Cardiac muscle cell (in vitro differentiated cells and primary cell): Measurements from ENCODE around the gene DIAPH1. TPM values are rescaled to one million over a fixed set of nuclear protein-coding genes. Genes with fewer than 3 reads are reported as not detected.

ENCODE experiments used
- DNase-seq, 2 donors: peaks; one replicate each; pipeline versions ENCODE4 v3.0.0 to v3.0.0-alpha.2; 2010 to 2017; ENCODE audit warnings: low read depth in 1 of 2, low spot score in 1 of 2
- H3K27ac ChIP-seq: fragments of 200-600 bp; sonication (generic); 2 replicates; pipeline ENCODE4 v1.5.1; 2016
- H3K27me3 ChIP-seq: fragments of 200-600 bp; sonication (generic); 2 replicates; pipeline ENCODE4 v1.6.0; 2016; ENCODE audit warnings: control low read depth
- H3K36me3 ChIP-seq: fragments of 200-600 bp; sonication (generic); 2 replicates; pipeline ENCODE4 v1.5.1; 2016; ENCODE audit warnings: control low read depth
- H3K4me1 ChIP-seq: fragments of 200-600 bp; sonication (generic); 2 replicates; pipeline ENCODE4 v1.8.1; 2017; ENCODE audit warnings: low read depth, mild to moderate bottlenecking, mixed run types
- H3K4me3 ChIP-seq: fragments of 200-600 bp; sonication (generic); 2 replicates; pipeline ENCODE4 v1.5.1; 2016; ENCODE audit warnings: mild to moderate bottlenecking
- H3K9me3 ChIP-seq: fragments of 200-600 bp; sonication (generic); 2 replicates; pipeline ENCODE4 v1.5.1; 2017; ENCODE audit warnings: low read depth, mild to moderate bottlenecking, control low read depth
- CTCF ChIP-seq: IDR thresholded peaks from 2 replicates; pipeline ENCODE4 v1.5.1; 2012; ENCODE audit warnings: low read depth, mild to moderate bottlenecking, low read length
- polyA plus RNA-seq: library from polyadenylated mRNA; unstranded; fragments of >200 nt; fragmentation: Nextera tagmentation; extraction: Ambion mirVana; gene quantifications from 2 replicates; pipeline ENCODE4 v1.2.1, GENCODE V29; 2016
- total RNA-seq: library from RNA; depleted of rRNA; stranded (reverse); fragments of >200 nt; gene quantifications from 2 replicates; pipeline ENCODE4 v1.2.3, GENCODE V29; 2016

The DIAPH1 gene
- total and polyA plus RNA-seq, 2 experiments from 2014 or later, result 24.0 to 24.4 TPM

- TF ChIP-seq CTCF, result no peak
- H3K36me3 ChIP-seq, result no peaks in the 10 kb centered on the region
- no peak overlapping the region for H3K27ac ChIP-seq
- H3K27me3 ChIP-seq, result no peaks in the 10 kb centered on the region
- no peaks in the 10 kb centered on the region for H3K4me1 ChIP-seq
- no peak for DNase-seq
- no peaks in the 10 kb centered on the region for H3K9me3 ChIP-seq
- no peak overlapping the region for H3K4me3 ChIP-seq
These were observed 28.4 kb upstream of the DIAPH1 start for GRCh38 chr5:141647242-141647641.

GRCh38 chr5:141646026-141646425, 27.2 kb upstream of the DIAPH1 start:
- DNase-seq, result no peak
- no peak for TF ChIP-seq CTCF
- Histone ChIP-seq H3K36me3 (no peaks in the 10 kb centered on the region), H3K4me3 (no peak overlapping the region), H3K27ac (no peak overlapping the region), H3K4me1 (no peaks in the 10 kb centered on the region), H3K27me3 (no peaks in the 10 kb centered on the region), H3K9me3 (no peaks in the 10 kb centered on the region)

GRCh38 chr5:141641634-141642267, 23.0 kb upstream of the DIAPH1 start:
- no peaks in the 10 kb centered on the region for H3K4me1 ChIP-seq
- peak; percentile 35 for TF ChIP-seq CTCF
- peak in 1 of 2 donors; percentile 60 for DNase-seq
- H3K36me3 ChIP-seq, result no peaks in the 10 kb centered on the region
- no peak overlapping the region for H3K27ac ChIP-seq
- no peak overlapping the region for H3K4me3 ChIP-seq
- peaks cover 9% of the 10 kb centered on the region for H3K27me3 ChIP-seq
- no peaks in the 10 kb centered on the region for H3K9me3 ChIP-seq

GRCh38 chr5:141640698-141641097, 21.9 kb upstream of the DIAPH1 start:
- H3K27ac ChIP-seq, result no peak overlapping the region
- H3K9me3 ChIP-seq, result no peaks in the 10 kb centered on the region

GRCh38 chr5:141640051-141640415, 21.2 kb upstream of the DIAPH1 start:
- Histone ChIP-seq H3K27me3 (peaks cover 9% of the 10 kb centered on the region), H3K36me3 (no peaks in the 10 kb centered on the region), H3K27ac (no peak overlapping the region), H3K4me1 (no peaks in the 10 kb centered on the region), H3K4me3 (no peak overlapping the region), H3K9me3 (no peaks in the 10 kb centered on the region)
- no peak for TF ChIP-seq CTCF
- DNase-seq, result no peak

More at GRCh38 chr5:141640698-141641097, 21.9 kb upstream of the DIAPH1 start:
- no peaks in the 10 kb centered on the region for H3K4me1 ChIP-seq
- TF ChIP-seq CTCF, result no peak
- no peak for DNase-seq
- H3K4me3 ChIP-seq, result no peak overlapping the region
- no peaks in the 10 kb centered on the region for H3K36me3 ChIP-seq
- peaks cover 9% of the 10 kb centered on the region for H3K27me3 ChIP-seq
